Upper lobe of left lung (tissue), 4 donors: ENCODE results near the gene PRKACB.

Experiments used
- CTCF ChIP-seq, 6 experiments: fragments of 450-650 bp in 4 of 6; fragments of 200-600 bp in 2 of 6; sonication (generic) in 2 of 6; IDR thresholded peaks; one replicate each; pipeline ENCODE4 v1.5.1; 2016 to 2019; ENCODE audit warnings: antibody characterized with exemption in 6 of 6
- POLR2A ChIP-seq, 4 donors: fragments of 450-650 bp; IDR thresholded peaks; one replicate each; pipeline ENCODE4 v1.5.1; 2016 to 2017; ENCODE audit warnings: antibody characterized with exemption in 4 of 4, mild to moderate bottlenecking in 2 of 4

DNA sequence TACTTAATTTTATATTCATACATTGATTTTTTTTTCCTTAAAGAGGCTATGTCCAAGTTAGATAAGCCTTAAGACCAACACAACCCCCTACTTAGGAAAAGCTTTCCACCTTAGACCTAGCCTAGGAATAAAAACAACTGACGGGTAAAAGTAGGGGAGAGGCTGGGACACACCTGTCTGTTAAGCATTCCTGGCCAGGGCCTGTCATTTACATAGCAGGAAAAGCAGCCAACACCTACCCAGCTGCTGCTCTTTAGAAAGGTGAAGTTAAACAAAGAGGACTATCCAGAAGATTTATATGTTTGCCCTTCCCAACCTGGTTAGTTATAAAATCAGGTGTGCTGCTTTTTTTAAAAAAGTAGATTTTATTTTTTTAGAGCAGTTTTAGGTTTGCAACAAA lies 128.3 kb downstream of the PRKACB start:
- TF ChIP-seq CTCF (IDR thresholded peaks at IDR 0.05): no peak
- no peak for TF ChIP-seq POLR2A (IDR thresholded peaks at IDR 0.05)
